ENCODE measurements around the gene SRGAP2B.
"Not testable (repeated sequence)": the region's sequence is repeated elsewhere in the genome, so short reads cannot be mapped to it uniquely, and the experiment has no call there.

The SRGAP2B gene

DNA sequence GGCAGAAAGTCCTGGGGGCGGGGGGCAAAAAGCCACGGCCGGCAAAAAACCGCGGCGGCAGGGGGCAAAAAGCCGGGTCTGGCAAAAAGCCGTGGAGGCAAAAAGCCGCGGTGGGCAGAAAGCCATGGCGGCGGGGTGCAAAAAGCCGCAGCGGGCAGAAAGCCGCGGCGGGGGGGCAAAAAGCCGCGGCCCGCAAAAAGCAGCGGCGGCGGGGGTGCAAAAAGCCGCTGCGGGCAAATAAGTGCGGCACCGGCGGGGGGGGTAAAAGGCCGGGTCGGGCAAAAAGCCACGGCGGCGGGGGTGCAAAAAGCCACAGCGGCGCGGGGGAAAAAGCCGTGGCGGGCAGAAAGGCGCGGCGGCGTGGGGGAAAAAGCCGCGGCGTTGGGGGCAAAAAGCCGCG is 212.1 kb downstream of the SRGAP2B start:
- DNase-seq = not testable (repeated sequence)

DNA sequence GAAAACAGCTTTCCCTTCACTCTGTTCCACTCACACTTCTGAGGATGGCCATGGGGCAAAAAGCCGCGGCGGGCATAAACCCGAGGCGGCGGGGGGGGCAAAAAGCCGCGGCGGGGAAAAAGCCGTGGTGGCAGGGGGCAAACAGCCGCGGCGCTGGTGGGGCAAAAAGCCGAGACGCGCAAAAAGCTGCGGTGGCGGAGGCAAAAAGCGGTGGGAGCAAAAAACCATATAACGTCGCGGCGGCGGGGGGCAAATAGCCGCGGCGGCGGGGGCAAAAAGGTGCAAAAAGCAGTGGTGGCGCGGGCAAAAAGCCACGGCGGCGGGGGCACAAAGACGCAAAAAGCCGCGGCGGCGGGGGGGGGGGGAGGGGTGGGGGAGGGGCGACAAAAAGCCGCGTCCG is 212.8 kb downstream of the SRGAP2B start:
- not testable (repeated sequence) for DNase-seq

DNA sequence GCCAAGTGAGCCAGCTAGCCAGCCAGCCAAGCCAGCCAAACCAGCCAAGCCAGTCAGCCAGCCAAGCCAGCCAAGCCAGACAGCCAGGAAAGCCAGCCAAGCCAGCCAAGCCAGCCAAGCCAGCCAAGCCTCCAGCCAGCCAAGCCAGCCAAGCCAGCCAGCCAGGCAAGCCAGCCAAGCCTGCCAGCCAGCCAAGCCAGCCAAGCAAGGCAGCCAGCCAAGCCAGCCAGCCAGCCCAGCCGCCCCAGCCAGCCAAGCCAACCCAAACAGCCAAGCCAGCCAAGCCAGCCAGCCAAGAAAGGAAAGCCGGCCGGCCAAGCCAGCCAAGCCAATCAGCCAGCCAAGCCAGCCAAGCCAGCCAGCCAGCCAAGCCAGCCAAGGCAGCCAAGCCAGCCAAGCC is 236.5 kb downstream of the SRGAP2B start:
- not testable (repeated sequence) for DNase-seq

All from NCI-H1694 treated with DMSO at 0.1 percent for 48 hours (cell line).